Measurements from ENCODE around the gene BEX1.

DNA sequence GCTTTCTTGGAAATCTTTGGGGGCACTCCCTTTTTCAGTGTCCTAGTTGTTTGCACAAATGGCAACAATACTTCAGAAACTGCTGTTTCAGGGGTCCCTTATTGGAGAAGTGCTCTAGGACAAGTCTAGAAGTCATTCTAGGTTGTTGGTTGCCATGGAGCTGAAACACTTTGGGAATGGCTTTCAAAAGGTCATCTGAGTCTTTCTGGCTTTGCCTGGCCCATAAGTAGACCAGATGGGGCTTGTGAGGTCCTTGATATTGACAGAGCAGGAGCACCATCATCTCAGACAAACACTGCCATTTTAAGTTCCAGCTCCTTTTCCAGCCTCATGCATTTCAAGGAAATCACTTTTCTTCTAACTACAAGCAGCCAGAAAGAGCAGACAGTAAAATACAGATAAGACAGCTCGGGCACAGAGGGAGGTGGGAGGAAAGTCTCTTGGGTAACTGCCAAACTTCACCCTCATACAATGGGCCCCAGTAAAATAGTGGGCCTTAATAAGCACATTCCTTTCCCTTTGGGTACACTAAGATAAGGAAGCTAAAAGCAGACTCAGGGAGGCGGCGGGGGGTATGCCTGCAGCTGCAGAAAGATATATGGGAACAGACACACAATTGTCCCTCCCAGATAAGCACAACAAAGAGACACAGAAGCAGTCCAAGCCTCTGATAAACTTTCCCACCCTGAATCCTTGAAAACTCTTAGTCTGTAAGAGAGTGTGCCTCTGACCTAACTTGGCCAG, 37.5 kb upstream of the BEX1 start:
- TF ChIP-seq EZH2 (IDR thresholded peaks at IDR 0.05): no peak
- TF ChIP-seq, protein P1, sequence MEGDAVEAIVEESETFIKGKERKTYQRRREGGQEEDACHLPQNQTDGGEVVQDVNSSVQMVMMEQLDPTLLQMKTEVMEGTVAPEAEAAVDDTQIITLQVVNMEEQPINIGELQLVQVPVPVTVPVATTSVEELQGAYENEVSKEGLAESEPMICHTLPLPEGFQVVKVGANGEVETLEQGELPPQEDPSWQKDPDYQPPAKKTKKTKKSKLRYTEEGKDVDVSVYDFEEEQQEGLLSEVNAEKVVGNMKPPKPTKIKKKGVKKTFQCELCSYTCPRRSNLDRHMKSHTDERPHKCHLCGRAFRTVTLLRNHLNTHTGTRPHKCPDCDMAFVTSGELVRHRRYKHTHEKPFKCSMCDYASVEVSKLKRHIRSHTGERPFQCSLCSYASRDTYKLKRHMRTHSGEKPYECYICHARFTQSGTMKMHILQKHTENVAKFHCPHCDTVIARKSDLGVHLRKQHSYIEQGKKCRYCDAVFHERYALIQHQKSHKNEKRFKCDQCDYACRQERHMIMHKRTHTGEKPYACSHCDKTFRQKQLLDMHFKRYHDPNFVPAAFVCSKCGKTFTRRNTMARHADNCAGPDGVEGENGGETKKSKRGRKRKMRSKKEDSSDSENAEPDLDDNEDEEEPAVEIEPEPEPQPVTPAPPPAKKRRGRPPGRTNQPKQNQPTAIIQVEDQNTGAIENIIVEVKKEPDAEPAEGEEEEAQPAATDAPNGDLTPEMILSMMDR (IDR thresholded peaks at IDR 0.05): no peak
- no peak for TF ChIP-seq EZH2phosphoT487 (IDR thresholded peaks at IDR 0.05)

Data from neural progenitor cell (in vitro differentiated cells).